Caki2 (cell line): ENCODE results near the gene POLD2. TPM values are rescaled to one million over a fixed set of nuclear protein-coding genes. Genes with fewer than 3 reads are reported as not detected.

Experiments
- DNase-seq: peaks from one replicate; pipeline ENCODE4 v3.0.0-alpha.2; 2015; ENCODE audit warnings: low read depth
- in situ Hi-C: cut with HindIII; loops from 2 replicates; pipeline ENCODE4 v1.10.0; 2016; ENCODE audit warnings: low sequenced_read_pairs, low pct_unique_long_range_greater_than_20kb, mixed read lengths
- total RNA-seq: library from RNA; depleted of rRNA; stranded (reverse); fragments of >200 nt; shearing (Covaris generic); gene quantifications from 2 replicates; pipeline ENCODE4 v1.2.3, GENCODE V29; 2014; ENCODE audit warnings: low replicate concordance

The POLD2 gene
- total RNA-seq, 1 experiment from 2014 or later: 243 TPM

DNA sequence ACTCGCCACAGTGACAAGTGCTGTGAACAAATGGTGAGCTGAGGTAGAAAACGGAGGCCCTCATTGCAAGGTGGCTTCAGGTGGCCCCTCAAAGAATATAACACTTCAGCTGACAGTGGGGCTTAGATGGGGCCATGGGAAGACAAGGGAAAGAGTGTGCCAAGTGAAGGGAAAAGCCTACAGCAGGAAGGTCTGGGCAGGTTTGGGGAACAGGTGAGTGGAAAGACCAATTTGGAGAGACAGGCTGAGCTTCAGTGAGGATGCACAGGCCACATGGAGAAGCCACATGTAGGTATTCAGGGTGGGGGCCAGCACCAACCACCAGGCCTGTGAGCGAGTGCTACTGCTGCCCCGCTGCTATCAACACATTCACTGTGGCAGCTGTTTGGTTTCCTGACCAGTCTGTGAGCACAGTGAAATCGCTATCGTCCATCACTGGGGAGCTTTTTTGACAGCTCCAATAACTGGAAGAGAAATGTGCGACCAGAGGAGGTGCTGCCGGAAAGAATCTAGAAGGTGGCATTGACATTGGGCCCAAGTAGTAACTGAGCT is 3.4 kb downstream of the POLD2 start:
- in situ Hi-C loops: no loop called here
- no peak for DNase-seq

DNA sequence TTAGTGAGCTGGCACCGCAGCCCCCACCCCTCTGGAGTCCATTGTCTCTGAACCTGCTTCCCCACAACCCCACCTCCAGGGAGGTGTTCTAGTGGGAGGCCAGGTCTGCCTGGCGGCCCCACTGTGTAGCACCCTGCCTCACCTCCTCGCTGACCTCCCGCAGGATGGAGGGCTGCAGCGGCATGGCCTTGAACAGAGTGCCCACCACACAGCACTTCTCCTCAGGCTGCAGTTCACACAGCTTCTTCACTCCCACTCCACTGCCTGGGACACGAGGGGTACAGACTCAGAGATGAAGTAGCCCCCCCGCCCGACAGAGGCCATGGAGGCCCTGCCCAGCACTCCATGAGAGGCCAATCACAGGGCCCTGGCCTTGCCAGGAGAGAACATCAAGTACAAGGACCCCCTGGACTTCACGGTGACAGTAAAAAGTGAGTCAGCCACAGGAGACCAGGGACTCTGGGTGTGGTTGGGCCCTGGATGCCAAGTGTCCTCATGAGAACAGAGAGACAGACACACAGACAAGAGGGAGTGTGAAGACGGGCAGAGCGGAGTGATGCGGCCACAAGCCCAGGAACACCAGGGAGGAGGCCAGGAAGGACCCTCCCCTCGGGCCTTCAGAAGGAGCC is 5.4 kb downstream of the POLD2 start:
- no peak for DNase-seq
- in situ Hi-C loops: no loop called here

DNA sequence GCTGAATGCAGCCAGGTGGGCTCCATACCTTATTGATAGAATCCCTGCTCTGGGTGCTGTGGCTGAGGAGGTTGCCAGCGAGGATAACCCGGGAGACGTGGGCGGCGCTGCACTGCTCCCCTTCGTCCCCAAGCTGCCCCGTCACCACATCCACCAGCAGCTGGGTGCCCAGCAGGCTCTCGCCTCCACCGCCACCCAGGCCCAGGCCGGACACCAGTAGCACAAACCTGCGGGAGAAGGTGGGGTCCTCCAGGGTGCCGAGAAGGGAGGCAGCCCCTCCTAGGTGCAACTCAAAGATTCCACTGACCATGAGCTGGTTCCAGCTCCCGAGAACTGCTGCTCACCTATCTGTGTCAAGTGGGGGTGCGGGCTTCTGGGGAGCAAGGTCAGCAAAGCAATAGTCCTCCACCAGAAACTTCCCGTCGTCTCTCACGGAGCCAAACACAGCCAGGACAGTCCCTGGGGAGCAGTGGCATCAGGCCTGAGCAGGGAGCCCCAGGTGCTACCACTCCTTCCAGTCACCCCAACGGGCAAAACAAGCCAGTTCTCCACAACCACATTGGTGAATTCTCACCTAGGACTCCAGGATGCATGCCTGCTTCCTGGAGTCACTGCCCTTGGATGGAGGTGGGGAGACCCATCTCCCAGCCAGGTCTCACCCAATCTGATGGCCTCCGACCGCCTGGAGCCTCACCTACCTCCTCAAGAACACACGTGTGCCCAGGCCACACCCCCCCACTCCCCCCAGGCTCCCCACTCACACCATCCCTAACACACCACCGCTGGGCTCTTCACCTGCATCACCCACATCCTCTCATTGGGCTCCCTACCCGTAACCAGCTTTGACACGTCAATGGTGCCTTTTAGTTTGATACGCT is 6.3 kb downstream of the POLD2 start:
- DNase-seq: no peak
- in situ Hi-C loops: no loop called here

DNA sequence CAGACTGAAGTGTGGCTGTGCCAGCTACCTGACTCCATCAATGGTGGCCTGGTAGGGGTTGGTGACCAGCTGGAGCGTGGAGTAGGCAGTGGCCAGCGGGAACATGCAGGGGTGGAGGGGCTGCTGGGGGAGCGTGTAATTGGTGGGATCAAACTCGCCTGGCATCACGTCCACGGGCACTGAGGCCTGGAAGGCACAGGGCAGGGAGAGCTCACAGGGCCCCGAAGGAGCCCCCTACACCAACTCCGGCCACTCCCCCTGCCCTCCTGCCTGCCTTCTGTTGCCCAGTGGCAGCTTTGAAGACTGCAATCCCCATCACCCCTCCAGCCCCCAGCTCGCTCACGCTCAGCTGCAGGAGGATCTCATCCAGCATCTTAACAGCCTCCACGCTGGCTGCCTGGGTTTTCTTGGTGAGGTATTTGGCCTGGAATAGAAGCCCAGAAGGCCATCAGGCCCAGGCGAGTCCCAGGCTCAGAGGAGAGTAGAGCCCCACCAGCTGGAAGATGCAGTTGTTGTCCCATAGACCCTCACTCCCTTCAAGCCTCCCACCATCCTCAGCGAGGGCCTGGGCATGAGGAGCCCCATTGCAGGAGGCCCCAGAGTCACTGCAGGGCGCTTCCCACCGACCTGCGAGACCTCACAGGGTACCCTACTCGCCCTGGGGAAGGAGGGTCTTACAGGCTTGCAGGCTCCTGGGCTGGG is 7.1 kb downstream of the POLD2 start:
- in situ Hi-C loops: no loop called here
- no peak for DNase-seq

DNA sequence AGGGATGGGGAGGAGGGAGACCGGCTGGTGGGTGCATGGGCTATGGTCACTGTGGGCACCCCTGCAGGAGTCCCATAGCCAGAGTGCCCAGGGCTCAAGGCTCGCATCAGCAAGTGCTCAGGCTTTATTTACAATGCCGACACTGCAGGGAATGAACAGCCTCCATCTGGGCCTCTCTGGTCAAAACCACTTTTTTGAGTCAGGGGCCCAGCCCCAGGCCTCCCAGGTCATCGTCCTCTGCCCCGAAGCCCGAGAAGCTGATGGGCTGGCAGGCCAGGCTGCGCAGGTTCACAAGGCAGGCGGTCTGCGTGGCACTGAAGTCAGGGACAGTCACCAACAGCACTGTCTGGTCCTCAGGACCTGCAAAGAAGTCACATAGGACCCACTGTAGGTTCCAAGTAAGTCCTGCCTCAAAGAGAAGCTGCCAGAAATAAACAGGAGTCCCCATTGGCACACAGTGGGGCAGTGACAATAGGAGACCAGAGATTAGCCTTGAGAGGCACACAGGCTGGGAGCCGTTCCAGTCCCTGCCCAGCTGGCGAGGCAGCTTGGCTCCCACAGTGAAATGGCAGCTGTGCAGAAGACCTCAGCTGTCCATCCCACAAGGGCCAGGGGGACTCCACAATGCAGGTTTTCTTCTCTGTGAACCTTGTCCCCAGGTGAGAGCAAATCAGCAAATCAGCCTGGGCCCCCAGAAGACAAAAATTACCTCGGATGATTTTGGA is 8.6 kb downstream of the POLD2 start:
- DNase-seq: no peak
- in situ Hi-C loops: no loop called here

DNA sequence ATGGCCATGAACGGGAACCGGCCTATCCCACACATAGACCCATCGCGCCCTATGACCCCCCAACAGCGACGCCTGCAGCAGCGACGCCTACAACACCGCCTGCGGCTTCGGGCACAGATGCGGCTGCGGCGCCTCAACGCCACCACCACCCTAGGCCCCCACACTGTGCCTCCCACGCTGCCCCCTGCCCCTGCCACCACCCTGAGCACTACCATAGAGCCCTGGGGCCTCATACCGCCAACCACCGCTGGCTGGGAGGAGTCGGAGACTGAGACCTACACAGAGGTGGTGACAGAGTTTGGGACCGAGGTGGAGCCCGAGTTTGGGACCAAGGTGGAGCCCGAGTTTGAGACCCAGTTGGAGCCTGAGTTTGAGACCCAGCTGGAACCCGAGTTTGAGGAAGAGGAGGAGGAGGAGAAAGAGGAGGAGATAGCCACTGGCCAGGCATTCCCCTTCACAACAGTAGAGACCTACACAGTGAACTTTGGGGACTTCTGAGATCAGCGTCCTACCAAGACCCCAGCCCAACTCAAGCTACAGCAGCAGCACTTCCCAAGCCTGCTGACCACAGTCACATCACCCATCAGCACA is 9.5 kb downstream of the POLD2 start:
- in situ Hi-C loops: no loop called here
- no peak for DNase-seq

DNA sequence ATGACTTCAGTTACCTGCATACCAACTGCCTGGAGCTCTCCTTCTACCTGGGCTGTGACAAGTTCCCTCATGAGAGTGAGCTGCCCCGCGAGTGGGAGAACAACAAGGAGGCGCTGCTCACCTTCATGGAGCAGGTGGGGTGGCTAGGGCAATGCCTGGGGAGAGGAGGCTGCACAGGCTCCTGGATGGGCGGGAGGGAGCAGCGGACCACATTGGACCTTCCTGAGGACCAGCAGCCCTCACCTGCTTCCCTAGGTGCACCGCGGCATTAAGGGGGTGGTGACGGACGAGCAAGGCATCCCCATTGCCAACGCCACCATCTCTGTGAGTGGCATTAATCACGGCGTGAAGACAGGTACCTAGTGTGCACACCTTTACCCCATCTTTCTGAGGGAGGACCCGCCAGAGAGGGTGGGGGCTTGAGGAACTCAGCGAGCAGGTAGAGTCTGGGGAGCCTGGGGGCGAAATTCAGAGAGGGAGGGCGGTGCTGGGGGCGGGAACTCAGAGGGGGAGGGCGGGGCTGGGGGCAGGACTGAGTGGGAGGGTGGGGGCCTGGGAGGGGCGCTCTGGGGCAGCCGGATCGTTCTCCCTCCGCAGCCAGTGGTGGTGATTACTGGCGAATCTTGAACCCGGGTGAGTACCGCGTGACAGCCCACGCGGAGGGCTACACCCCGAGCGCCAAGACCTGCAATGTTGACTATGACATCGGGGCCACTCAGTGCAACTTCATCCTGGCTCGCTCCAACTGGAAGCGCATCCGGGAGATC is 10.2 kb downstream of the POLD2 start:
- in situ Hi-C loops: no loop called here
- DNase-seq: no peak

DNA sequence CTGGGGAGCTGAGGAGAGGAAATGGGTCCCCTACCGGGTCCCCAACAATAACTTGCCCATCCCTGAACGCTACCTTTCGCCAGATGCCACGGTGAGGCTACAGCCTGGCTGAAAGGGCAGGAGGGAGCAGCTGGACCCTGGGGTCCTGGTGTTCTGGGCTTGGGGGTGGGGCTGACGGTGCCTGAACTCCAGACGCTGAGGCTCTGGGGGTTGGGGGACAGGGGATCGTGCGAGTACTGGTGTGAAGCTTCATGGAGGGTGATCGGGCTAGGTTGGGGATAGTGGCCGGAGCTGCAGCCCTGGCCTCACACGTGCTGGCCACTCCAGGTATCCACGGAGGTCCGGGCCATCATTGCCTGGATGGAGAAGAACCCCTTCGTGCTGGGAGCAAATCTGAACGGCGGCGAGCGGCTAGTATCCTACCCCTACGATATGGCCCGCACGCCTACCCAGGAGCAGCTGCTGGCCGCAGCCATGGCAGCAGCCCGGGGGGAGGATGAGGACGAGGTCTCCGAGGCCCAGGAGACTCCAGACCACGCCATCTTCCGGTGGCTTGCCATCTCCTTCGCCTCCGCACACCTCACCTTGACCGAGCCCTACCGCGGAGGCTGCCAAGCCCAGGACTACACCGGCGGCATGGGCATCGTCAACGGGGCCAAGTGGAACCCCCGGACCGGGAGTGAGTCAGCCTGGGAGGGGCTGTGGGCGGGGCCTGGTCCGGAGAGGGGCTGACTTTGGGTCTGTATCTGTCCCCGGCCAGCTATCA is 10.9 kb downstream of the POLD2 start:
- in situ Hi-C loops: no loop called here
- no peak for DNase-seq

DNA sequence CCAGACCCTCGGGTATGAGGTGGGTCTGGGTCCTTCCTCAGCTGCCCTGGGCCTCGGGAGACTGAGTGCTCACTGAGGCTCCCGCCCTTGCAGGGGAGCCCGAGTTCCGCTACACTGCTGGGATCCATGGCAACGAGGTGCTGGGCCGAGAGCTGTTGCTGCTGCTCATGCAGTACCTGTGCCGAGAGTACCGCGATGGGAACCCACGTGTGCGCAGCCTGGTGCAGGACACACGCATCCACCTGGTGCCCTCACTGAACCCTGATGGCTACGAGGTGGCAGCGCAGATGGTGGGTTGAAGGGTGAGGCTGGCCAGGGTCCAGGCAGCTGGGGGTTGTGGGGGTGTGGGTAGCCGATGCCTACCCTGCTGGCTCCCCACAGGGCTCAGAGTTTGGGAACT is 11.6 kb downstream of the POLD2 start:
- DNase-seq: no peak

DNA sequence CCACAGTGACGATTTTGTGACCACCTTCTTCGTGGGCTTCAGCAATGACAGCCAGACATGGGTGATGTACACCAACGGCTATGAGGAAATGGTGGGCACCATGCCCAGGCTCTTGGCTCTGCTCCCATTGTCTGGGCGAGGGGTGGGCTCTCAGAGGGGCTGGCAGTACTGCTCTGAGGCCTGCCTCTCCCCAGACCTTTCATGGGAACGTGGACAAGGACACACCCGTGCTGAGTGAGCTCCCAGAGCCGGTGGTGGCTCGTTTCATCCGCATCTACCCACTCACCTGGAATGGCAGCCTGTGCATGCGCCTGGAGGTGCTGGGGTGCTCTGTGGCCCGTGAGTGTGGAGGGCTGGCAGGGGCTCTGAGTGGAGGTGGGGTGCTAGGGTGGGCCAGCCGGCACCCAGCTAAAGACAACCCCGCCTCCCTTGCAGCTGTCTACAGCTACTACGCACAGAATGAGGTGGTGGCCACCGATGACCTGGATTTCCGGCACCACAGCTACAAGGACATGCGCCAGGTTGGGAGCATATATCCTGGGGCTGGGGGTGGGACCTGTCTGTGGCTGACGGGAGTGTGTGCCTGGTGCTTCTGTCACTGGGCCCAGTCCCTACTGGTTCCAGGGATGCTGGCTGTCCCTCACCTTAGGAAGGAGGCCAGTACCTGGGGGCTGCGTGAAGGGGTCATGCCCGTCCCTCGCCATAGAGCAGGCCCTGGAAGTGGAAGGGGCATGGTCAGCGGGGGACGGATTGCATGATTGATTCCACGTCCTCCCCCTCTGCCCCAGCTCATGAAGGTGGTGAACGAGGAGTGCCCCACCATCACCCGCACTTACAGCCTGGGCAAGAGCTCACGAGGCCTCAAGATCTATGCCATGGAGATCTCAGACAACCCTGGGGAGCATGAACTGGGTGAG is 12.4 kb downstream of the POLD2 start:
- in situ Hi-C loops: no loop called here
- DNase-seq: no peak

More for the DNA sequence above, 11.6 kb downstream of the POLD2 start:
- in situ Hi-C loops: no loop called here

DNA sequence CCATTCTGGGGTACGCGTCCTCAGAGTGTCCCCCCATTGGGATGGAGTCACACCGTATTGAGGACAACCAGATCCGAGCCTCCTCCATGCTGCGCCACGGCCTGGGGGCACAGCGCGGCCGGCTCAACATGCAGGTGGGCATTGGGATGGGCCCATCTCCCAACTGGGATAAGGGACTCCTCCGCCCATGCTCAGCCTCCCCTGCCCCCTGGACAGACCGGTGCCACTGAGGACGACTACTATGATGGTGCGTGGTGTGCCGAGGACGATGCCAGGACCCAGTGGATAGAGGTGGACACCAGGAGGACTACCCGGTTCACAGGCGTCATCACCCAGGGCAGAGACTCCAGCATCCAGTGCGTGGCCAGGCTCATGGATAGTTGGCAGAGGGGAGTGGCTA is 13.4 kb downstream of the POLD2 start:
- no peak for DNase-seq
- in situ Hi-C loops: no loop called here

DNA sequence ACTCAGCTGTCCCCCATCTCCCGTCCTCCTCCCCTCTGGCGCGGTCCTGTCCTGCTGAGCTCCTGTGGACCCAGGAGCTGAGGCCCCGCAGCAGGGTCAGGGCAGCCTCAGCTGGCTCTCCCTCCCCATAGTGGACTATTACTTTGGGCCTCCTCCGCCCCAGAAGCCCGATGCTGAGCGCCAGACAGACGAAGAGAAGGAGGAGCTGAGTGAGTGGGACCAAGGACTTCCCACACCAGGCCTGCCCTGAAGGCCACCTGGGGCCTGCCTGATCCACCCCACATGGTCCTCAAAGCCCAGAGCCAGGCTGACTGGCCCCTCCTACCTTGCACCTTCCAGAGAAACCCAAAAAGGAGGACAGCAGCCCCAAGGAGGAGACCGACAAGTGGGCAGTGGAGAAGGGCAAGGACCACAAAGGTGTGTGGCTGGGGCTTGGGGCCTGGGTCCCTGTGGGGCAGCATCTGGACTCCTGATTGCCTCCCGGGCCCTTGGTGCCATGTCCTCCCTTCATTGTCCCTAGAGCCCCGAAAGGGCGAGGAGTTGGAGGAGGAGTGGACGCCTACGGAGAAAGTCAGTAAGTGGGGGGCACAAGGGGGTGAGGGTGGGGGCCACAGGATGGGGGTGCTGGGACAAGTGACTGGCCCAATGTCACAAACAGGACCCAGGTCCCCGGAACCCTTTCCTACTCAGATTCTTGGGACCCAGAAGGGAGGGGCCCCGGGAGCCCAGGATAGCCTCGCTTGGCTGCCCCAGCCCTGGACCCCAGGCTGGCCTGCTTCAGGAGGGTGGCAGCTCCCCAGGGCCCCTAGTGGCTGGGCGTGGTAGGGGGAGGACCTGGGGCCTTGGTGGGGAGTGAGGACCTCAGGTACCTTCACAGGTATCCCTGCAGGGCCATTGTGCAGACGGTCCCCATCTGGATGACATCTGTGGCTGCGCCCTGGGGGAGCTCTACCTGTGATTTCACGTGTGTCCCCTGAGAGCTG is 14.3 kb downstream of the POLD2 start:
- in situ Hi-C loops: no loop called here
- no peak for DNase-seq

DNA sequence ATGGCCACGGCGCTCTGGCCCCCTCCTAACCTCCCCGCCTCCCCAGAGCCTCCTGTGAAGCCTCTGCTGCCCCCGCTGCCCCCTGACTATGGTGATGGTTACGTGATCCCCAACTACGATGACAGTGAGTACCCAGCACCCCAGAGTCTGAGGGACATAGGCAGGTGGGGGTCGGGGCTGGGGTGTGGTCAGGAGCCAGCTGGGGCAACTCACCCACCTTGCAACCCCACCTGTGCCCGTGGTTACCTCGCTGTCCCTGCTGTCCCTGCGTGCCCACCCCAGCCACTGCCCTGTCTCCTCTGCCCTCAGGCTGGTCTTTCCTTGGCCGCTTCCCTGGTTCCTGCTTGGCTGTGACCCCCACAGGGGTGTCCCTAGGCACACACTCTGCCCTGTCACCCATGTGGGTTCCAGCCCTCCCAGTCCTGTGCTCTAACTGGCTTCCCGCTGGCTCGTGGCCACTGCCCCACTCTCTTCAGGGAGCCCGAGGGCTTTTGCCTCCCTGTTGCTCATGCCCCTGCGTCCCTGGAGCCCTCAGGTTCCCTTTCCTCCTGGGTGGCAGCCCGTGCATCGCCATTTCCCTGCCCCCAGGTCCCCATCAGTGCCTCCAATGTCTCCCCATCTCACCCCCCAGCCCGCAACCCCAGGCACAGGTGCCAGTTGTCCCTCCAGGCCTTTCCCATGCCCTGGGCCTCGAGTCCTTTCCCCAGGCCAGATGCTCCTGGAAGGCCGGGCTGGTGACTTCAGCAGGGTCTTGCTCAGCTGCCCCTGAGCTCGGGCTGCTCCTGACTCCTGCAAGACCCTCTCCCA is 15.2 kb downstream of the POLD2 start:
- in situ Hi-C loops: no loop called here
- DNase-seq: no peak
